ENCODE data around the gene FKTN. TPM values are rescaled to one million over a fixed set of nuclear protein-coding genes. Genes with fewer than 3 reads are reported as not detected.

The FKTN gene
- total RNA-seq (2021): 10.8 to 15.1 TPM (median 14.5 TPM) in 3 replicates
- Bru-seq, nascent RNA: percentile 69 among the genes with signal in this experiment
- long read RNA-seq, experiment 1, full-length matches to known transcripts: 6 of 54 reads
- long read RNA-seq, experiment 1, partial matches to known transcripts: 9 of 54 reads
- long read RNA-seq, experiment 1, other reads (novel, unspliced or antisense): 39 of 54 reads
- long read RNA-seq, experiment 2, partial matches to known transcripts: 0 of 14 reads
- long read RNA-seq, experiment 2, other reads (novel, unspliced or antisense): 14 of 14 reads
- long read RNA-seq, experiment 3, partial matches to known transcripts: 1 of 5 reads
- long read RNA-seq, experiment 3, other reads (novel, unspliced or antisense): 4 of 5 reads

DNA sequence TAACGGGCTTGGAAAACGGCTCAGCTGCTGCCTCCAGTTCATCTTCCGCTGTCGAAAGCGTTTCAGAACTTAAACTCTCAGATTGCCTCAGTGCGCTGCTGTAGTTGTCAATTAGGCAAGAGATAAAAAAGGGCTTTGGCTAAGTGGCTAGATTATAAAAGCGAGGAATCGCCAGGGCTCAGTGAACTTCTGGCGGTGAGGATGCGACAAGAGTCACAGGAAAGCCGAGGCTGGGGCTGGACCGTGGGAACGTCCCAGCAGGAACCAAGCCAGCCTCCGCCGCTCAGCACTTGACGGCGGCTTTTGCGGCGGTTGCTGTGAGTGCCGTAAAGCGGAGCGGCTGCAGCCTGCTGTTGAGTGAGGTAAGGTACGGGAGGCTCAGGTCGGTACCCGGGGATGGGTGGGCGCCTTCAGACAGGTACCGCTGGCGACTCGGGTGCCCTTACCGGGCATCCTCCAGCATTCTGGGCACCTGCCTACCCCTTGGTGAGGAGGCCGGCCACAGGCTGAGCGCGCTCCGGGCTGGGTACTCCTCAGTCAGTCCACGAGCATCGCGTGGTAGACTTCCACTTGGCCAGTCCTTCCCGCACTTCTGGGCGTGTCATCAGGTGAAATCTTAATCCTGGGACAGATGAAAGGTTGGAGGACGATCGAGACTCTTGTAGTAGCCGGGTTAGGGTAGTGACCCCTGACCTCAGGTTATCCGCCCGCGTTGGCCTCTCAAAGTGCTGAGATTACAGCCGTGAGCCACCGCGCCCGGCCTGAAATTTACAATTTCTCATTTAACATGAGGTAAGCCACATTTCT lies at the start of gene FKTN:
Gene FKTN, plus strand, starts transcription at position 328 of the 807 bp plus-strand sequence. CDS start 16,902 bp downstream, outside the sequence.
- peak within 1 kb of the TSS; percentile 90 for H3K4me3 Mint-ChIP-seq
- no peak within 1 kb of the TSS for H3K27ac Mint-ChIP-seq
- H3K36me3 Mint-ChIP-seq: peaks cover 30% of the 10 kb centered on the region
- ChIA-PET CTCF (no interaction called here), POLR2A (no interaction called here)
- ATAC-seq: peak; percentile 96
- peaks cover 31% of the 10 kb centered on the region for H3K9me3 Mint-ChIP-seq
- peak; percentile 91 for DNase-seq (ENCODE audit: low spot score)
- peaks cover 9% of the 10 kb centered on the region for H3K4me1 Mint-ChIP-seq
- H3K27me3 Mint-ChIP-seq (ENCODE audit: low read depth): peaks cover 28% of the 10 kb centered on the region
- TF ChIP-seq FOXP1 (CRISPR knock-in tag; IDR thresholded peaks at IDR 0.05; ENCODE audit: borderline replicate concordance) (peak; percentile 95; the same call in 1 of the 2 replicates), TCF7 (CRISPR knock-in tag; IDR thresholded peaks at IDR 0.05; ENCODE audit: low read depth) (no peak), SMAD3 (CRISPR knock-in tag; IDR thresholded peaks at IDR 0.05; ENCODE audit: borderline replicate concordance) (0 out of 2 replicates have a peak, but pooled peaks have one; percentile 38), ZNF416 (CRISPR knock-in tag; IDR thresholded peaks at IDR 0.05) (no peak), FOXK1 (CRISPR knock-in tag; IDR thresholded peaks at IDR 0.05) (peak; percentile 90), ZNF396 (CRISPR knock-in tag; IDR thresholded peaks at IDR 0.05; ENCODE audit: borderline replicate concordance) (no peak), ZNF423 (CRISPR knock-in tag; IDR thresholded peaks at IDR 0.05) (no peak), CREB1 (CRISPR knock-in tag; IDR thresholded peaks at IDR 0.05) (0 out of 2 replicates have a peak, but pooled peaks have one; percentile 65), SP1 (CRISPR knock-in tag; conservative IDR thresholded peaks at IDR 0.05) (peak; percentile 67; the same call in 1 of the 2 replicates), GABPB1 (CRISPR knock-in tag; IDR thresholded peaks at IDR 0.05) (peak; percentile 79), NFATC4 (CRISPR knock-in tag; IDR thresholded peaks at IDR 0.05) (no peak), KAT7 (CRISPR knock-in tag; IDR thresholded peaks at IDR 0.05; ENCODE audit: borderline replicate concordance) (0 out of 2 replicates have a peak, but pooled peaks have one; percentile 81), GTF2I (CRISPR knock-in tag; conservative IDR thresholded peaks at IDR 0.05) (no peak), ETV6 (CRISPR knock-in tag; IDR thresholded peaks at IDR 0.05) (peak; percentile 68; the same call in 1 of the 2 replicates), ESRRA (CRISPR knock-in tag; IDR thresholded peaks at IDR 0.05; ENCODE audit: borderline replicate concordance) (0 out of 2 replicates have a peak, but pooled peaks have one; percentile 46), TEAD1 (CRISPR knock-in tag; IDR thresholded peaks at IDR 0.05) (peak; percentile 66), NFE2L1 (CRISPR knock-in tag; IDR thresholded peaks at IDR 0.05) (peak; percentile 76; the same call in 1 of the 2 replicates)
- TF ChIP-seq, protein P1, sequence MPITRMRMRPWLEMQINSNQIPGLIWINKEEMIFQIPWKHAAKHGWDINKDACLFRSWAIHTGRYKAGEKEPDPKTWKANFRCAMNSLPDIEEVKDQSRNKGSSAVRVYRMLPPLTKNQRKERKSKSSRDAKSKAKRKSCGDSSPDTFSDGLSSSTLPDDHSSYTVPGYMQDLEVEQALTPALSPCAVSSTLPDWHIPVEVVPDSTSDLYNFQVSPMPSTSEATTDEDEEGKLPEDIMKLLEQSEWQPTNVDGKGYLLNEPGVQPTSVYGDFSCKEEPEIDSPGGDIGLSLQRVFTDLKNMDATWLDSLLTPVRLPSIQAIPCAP (CRISPR knock-in tag; IDR thresholded peaks at IDR 0.05): 0 out of 2 replicates have a peak, but pooled peaks have one; percentile 47
- TF ChIP-seq, protein P2, sequence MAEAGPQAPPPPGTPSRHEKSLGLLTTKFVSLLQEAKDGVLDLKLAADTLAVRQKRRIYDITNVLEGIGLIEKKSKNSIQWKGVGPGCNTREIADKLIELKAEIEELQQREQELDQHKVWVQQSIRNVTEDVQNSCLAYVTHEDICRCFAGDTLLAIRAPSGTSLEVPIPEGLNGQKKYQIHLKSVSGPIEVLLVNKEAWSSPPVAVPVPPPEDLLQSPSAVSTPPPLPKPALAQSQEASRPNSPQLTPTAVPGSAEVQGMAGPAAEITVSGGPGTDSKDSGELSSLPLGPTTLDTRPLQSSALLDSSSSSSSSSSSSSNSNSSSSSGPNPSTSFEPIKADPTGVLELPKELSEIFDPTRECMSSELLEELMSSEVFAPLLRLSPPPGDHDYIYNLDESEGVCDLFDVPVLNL (CRISPR knock-in tag; IDR thresholded peaks at IDR 0.05; ENCODE audit: borderline replicate concordance, low read depth): no peak
- TF ChIP-seq, protein P3, sequence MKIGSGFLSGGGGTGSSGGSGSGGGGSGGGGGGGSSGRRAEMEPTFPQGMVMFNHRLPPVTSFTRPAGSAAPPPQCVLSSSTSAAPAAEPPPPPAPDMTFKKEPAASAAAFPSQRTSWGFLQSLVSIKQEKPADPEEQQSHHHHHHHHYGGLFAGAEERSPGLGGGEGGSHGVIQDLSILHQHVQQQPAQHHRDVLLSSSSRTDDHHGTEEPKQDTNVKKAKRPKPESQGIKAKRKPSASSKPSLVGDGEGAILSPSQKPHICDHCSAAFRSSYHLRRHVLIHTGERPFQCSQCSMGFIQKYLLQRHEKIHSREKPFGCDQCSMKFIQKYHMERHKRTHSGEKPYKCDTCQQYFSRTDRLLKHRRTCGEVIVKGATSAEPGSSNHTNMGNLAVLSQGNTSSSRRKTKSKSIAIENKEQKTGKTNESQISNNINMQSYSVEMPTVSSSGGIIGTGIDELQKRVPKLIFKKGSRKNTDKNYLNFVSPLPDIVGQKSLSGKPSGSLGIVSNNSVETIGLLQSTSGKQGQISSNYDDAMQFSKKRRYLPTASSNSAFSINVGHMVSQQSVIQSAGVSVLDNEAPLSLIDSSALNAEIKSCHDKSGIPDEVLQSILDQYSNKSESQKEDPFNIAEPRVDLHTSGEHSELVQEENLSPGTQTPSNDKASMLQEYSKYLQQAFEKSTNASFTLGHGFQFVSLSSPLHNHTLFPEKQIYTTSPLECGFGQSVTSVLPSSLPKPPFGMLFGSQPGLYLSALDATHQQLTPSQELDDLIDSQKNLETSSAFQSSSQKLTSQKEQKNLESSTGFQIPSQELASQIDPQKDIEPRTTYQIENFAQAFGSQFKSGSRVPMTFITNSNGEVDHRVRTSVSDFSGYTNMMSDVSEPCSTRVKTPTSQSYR (CRISPR knock-in tag; IDR thresholded peaks at IDR 0.05): peak; percentile 50; the same call in 1 of the 2 replicates
- TF ChIP-seq, protein P4, sequence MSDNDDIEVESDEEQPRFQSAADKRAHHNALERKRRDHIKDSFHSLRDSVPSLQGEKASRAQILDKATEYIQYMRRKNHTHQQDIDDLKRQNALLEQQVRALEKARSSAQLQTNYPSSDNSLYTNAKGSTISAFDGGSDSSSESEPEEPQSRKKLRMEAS (CRISPR knock-in tag; IDR thresholded peaks at IDR 0.05): peak; percentile 92
- TF ChIP-seq, protein P5, sequence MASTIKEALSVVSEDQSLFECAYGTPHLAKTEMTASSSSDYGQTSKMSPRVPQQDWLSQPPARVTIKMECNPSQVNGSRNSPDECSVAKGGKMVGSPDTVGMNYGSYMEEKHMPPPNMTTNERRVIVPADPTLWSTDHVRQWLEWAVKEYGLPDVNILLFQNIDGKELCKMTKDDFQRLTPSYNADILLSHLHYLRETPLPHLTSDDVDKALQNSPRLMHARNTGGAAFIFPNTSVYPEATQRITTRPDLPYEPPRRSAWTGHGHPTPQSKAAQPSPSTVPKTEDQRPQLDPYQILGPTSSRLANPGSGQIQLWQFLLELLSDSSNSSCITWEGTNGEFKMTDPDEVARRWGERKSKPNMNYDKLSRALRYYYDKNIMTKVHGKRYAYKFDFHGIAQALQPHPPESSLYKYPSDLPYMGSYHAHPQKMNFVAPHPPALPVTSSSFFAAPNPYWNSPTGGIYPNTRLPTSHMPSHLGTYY (CRISPR knock-in tag; IDR thresholded peaks at IDR 0.05): no peak
- TF ChIP-seq, protein P6, sequence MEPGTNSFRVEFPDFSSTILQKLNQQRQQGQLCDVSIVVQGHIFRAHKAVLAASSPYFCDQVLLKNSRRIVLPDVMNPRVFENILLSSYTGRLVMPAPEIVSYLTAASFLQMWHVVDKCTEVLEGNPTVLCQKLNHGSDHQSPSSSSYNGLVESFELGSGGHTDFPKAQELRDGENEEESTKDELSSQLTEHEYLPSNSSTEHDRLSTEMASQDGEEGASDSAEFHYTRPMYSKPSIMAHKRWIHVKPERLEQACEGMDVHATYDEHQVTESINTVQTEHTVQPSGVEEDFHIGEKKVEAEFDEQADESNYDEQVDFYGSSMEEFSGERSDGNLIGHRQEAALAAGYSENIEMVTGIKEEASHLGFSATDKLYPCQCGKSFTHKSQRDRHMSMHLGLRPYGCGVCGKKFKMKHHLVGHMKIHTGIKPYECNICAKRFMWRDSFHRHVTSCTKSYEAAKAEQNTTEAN (CRISPR knock-in tag; IDR thresholded peaks at IDR 0.05): 0 out of 2 replicates have a peak, but pooled peaks have one; percentile 60
- TF ChIP-seq, protein P7, sequence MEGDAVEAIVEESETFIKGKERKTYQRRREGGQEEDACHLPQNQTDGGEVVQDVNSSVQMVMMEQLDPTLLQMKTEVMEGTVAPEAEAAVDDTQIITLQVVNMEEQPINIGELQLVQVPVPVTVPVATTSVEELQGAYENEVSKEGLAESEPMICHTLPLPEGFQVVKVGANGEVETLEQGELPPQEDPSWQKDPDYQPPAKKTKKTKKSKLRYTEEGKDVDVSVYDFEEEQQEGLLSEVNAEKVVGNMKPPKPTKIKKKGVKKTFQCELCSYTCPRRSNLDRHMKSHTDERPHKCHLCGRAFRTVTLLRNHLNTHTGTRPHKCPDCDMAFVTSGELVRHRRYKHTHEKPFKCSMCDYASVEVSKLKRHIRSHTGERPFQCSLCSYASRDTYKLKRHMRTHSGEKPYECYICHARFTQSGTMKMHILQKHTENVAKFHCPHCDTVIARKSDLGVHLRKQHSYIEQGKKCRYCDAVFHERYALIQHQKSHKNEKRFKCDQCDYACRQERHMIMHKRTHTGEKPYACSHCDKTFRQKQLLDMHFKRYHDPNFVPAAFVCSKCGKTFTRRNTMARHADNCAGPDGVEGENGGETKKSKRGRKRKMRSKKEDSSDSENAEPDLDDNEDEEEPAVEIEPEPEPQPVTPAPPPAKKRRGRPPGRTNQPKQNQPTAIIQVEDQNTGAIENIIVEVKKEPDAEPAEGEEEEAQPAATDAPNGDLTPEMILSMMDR (IDR thresholded peaks at IDR 0.05): no peak
- TF ChIP-seq, protein P8, sequence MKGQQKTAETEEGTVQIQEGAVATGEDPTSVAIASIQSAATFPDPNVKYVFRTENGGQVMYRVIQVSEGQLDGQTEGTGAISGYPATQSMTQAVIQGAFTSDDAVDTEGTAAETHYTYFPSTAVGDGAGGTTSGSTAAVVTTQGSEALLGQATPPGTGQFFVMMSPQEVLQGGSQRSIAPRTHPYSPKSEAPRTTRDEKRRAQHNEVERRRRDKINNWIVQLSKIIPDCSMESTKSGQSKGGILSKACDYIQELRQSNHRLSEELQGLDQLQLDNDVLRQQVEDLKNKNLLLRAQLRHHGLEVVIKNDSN (CRISPR knock-in tag; IDR thresholded peaks at IDR 0.05): peak; percentile 53; the same call in 1 of the 2 replicates

All from WTC11 (cell line).